Neural progenitor cell (in vitro differentiated cells): Measurements from ENCODE around the gene CMTM8.

Experiments
- CTCF ChIP-seq: fragments of 200-600 bp; sonication (generic); IDR thresholded peaks from 2 replicates; pipeline ENCODE4 v1.5.1; 2017; ENCODE audit warnings: antibody characterized with exemption, mild to moderate bottlenecking
- EZH2phosphoT487 ChIP-seq: fragments of 200-600 bp; sonication (generic); IDR thresholded peaks from 2 replicates; pipeline ENCODE4 v1.6.1; 2017; ENCODE audit warnings: antibody characterized with exemption

GRCh38 chr3:32397941-32398340, 159.5 kb downstream of the CMTM8 start:
- TF ChIP-seq CTCF (no peak), EZH2phosphoT487 (no peak)
